Measurements from ENCODE around the gene SLC6A19.

SLC6A19 gene

DNA sequence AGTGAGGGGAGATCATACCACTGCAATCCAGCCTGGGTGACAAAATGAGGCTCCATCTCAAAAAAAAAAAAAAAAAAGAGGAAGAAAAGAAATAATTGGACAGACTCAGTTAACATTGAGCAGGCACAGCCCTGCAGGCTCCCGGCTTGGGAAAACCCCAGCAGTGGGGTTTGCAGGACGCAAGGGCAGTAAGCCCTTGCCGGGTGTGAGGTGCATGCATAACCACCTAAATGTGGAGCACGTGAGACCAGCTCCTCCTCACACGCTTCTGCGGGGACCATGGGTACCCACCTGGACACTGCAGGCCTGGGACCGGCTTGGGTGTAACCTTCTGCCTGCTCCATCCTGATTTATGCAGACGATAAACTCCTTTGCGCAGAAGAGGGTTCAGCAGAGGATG lies 19.0 kb downstream of the SLC6A19 start:
- H3K23ac ChIP-seq (ENCODE audit: low read length): no peak overlapping the region
- H4K8ac ChIP-seq (ENCODE audit: low read depth, low read length): no peak overlapping the region
- H3K4me2 ChIP-seq (ENCODE audit: low read length): no peak overlapping the region
- no peaks in the 10 kb centered on the region for H3K36me3 ChIP-seq (ENCODE audit: control insufficient read depth, insufficient read depth, low read length)
- H3K18ac ChIP-seq (ENCODE audit: low read length): no peak overlapping the region
- H3K56ac ChIP-seq (ENCODE audit: low read length): no peak overlapping the region
- H2BK120ac ChIP-seq (ENCODE audit: low read depth, low read length): no peak overlapping the region
- no peaks in the 10 kb centered on the region for H3K4me1 ChIP-seq (ENCODE audit: control insufficient read depth, low read depth, low read length)
- H2BK5ac ChIP-seq (ENCODE audit: low read length): no peak overlapping the region
- no peak overlapping the region for H3K27ac ChIP-seq (ENCODE audit: low read depth, low read length)
- DNase-seq: no peak
- no peak overlapping the region for H4K5ac ChIP-seq (ENCODE audit: low read length)
- no peaks in the 10 kb centered on the region for H3K79me1 ChIP-seq (ENCODE audit: low read length)
- H3K79me2 ChIP-seq (ENCODE audit: control insufficient read depth, insufficient read depth, low read length): no peaks in the 10 kb centered on the region
- no peak overlapping the region for H2AK5ac ChIP-seq (ENCODE audit: low read length)
- no peak overlapping the region for H3K9ac ChIP-seq (ENCODE audit: low read length)
- H3K27me3 ChIP-seq (ENCODE audit: insufficient read depth, low read length, poor library complexity): no peaks in the 10 kb centered on the region
- H3K4me3 ChIP-seq (ENCODE audit: low read length): no peak overlapping the region
- no peak overlapping the region for H2BK15ac ChIP-seq (replicated peaks; ENCODE audit: low read depth)
- H3K4ac ChIP-seq (ENCODE audit: low read depth, low read length): no peak overlapping the region
- no CpG with 5 or more reads among the region's 9 CpGs for WGBS (ENCODE audit: extremely low coverage, insufficient coverage, low lambda C conversion rate)

DNA sequence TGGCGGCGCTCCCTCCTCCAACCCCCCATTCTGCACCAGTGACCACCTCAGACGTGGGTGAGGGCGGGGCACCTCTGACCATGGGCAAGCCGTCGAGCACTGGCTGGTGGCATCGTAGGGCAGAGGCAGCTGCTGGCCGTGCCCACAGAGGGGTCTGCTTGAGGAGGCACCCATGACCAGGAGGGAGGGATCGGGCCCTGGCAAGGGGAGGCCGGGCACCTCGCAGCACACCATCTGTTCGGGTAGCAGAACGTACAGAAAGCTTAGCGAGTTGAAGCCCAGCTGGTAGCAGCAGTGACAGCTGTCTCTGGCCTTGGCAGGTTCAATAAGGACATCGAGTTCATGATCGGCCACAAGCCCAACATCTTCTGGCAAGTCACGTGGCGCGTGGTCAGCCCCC lies 19.4 kb downstream of the SLC6A19 start:
- Histone ChIP-seq H4K8ac (ENCODE audit: low read depth, low read length) (no peak overlapping the region), H3K23ac (ENCODE audit: low read length) (no peak overlapping the region), H3K4me3 (ENCODE audit: low read length) (no peak overlapping the region), H4K5ac (ENCODE audit: low read length) (no peak overlapping the region), H3K27ac (ENCODE audit: low read depth, low read length) (no peak overlapping the region), H3K27me3 (ENCODE audit: insufficient read depth, low read length, poor library complexity) (no peaks in the 10 kb centered on the region), H2BK15ac (replicated peaks; ENCODE audit: low read depth) (no peak overlapping the region), H3K4me1 (ENCODE audit: control insufficient read depth, low read depth, low read length) (no peaks in the 10 kb centered on the region), H3K18ac (ENCODE audit: low read length) (no peak overlapping the region), H3K4me2 (ENCODE audit: low read length) (no peak overlapping the region), H3K79me2 (ENCODE audit: control insufficient read depth, insufficient read depth, low read length) (no peaks in the 10 kb centered on the region), H2BK120ac (ENCODE audit: low read depth, low read length) (no peak overlapping the region), H2BK5ac (ENCODE audit: low read length) (no peak overlapping the region), H3K9ac (ENCODE audit: low read length) (no peak overlapping the region), H3K4ac (ENCODE audit: low read depth, low read length) (no peak overlapping the region), H3K56ac (ENCODE audit: low read length) (no peak overlapping the region), H3K36me3 (ENCODE audit: control insufficient read depth, insufficient read depth, low read length) (no peaks in the 10 kb centered on the region), H3K79me1 (ENCODE audit: low read length) (no peaks in the 10 kb centered on the region), H2AK5ac (ENCODE audit: low read length) (no peak overlapping the region)
- WGBS (ENCODE audit: extremely low coverage, insufficient coverage, low lambda C conversion rate): no CpG with 5 or more reads among the region's 19 CpGs
- DNase-seq: no peak

DNA sequence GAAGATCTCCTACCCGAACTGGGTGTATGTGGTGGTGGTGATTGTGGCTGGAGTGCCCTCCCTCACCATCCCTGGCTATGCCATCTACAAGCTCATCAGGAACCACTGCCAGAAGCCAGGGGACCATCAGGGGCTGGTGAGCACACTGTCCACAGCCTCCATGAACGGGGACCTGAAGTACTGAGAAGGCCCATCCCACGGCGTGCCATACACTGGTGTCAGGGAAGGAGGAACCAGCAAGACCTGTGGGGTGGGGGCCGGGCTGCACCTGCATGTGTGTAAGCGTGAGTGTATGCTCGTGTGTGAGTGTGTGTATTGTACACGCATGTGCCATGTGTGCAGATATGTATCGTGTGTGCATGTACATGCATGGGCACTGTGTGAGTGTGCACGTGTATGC lies 20.3 kb downstream of the SLC6A19 start:
- H3K56ac ChIP-seq (ENCODE audit: low read length): no peak overlapping the region
- no peaks in the 10 kb centered on the region for H3K79me1 ChIP-seq (ENCODE audit: low read length)
- no peaks in the 10 kb centered on the region for H3K27me3 ChIP-seq (ENCODE audit: insufficient read depth, low read length, poor library complexity)
- H2BK5ac ChIP-seq (ENCODE audit: low read length): no peak overlapping the region
- no peak overlapping the region for H3K4me2 ChIP-seq (ENCODE audit: low read length)
- H3K27ac ChIP-seq (ENCODE audit: low read depth, low read length): no peak overlapping the region
- no peak overlapping the region for H3K23ac ChIP-seq (ENCODE audit: low read length)
- no peaks in the 10 kb centered on the region for H3K36me3 ChIP-seq (ENCODE audit: control insufficient read depth, insufficient read depth, low read length)
- no peak overlapping the region for H2BK15ac ChIP-seq (replicated peaks; ENCODE audit: low read depth)
- no peaks in the 10 kb centered on the region for H3K79me2 ChIP-seq (ENCODE audit: control insufficient read depth, insufficient read depth, low read length)
- H2BK120ac ChIP-seq (ENCODE audit: low read depth, low read length): no peak overlapping the region
- no peak overlapping the region for H3K4ac ChIP-seq (ENCODE audit: low read depth, low read length)
- WGBS (ENCODE audit: extremely low coverage, insufficient coverage, low lambda C conversion rate): no CpG with 5 or more reads among the region's 10 CpGs
- no peaks in the 10 kb centered on the region for H3K4me1 ChIP-seq (ENCODE audit: control insufficient read depth, low read depth, low read length)
- no peak for DNase-seq
- H4K5ac ChIP-seq (ENCODE audit: low read length): no peak overlapping the region
- H3K9ac ChIP-seq (ENCODE audit: low read length): no peak overlapping the region
- no peak overlapping the region for H3K4me3 ChIP-seq (ENCODE audit: low read length)
- no peak overlapping the region for H2AK5ac ChIP-seq (ENCODE audit: low read length)
- no peak overlapping the region for H4K8ac ChIP-seq (ENCODE audit: low read depth, low read length)
- H3K18ac ChIP-seq (ENCODE audit: low read length): no peak overlapping the region

DNA sequence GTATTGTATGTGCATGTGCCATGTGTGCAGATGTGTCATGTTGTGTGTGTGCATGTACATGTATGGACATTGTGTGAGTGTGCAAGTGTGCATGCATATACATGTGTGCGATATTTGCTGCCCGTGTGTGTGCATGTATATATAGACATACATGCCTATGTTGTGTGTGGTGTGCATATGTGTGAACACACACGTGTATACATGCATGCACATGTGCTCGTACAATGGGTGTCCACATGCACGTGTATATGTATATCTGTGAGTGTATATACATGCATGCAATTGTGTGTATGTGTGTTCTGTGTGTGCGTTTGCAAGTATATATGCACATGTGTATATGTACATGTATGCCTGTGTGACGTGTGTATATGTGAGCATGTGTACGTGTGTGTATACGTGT lies 20.8 kb downstream of the SLC6A19 start:
- no peak overlapping the region for H4K8ac ChIP-seq (ENCODE audit: low read depth, low read length)
- no peak overlapping the region for H4K5ac ChIP-seq (ENCODE audit: low read length)
- H3K4ac ChIP-seq (ENCODE audit: low read depth, low read length): no peak overlapping the region
- H3K56ac ChIP-seq (ENCODE audit: low read length): no peak overlapping the region
- H3K18ac ChIP-seq (ENCODE audit: low read length): no peak overlapping the region
- H3K79me1 ChIP-seq (ENCODE audit: low read length): no peaks in the 10 kb centered on the region
- H3K4me1 ChIP-seq (ENCODE audit: control insufficient read depth, low read depth, low read length): no peaks in the 10 kb centered on the region
- H2BK120ac ChIP-seq (ENCODE audit: low read depth, low read length): no peak overlapping the region
- H3K27ac ChIP-seq (ENCODE audit: low read depth, low read length): no peak overlapping the region
- no peaks in the 10 kb centered on the region for H3K27me3 ChIP-seq (ENCODE audit: insufficient read depth, low read length, poor library complexity)
- no peak for DNase-seq
- H3K4me3 ChIP-seq (ENCODE audit: low read length): no peak overlapping the region
- no peak overlapping the region for H3K4me2 ChIP-seq (ENCODE audit: low read length)
- H3K9ac ChIP-seq (ENCODE audit: low read length): no peak overlapping the region
- H3K23ac ChIP-seq (ENCODE audit: low read length): no peak overlapping the region
- H2AK5ac ChIP-seq (ENCODE audit: low read length): no peak overlapping the region
- no peak overlapping the region for H2BK15ac ChIP-seq (replicated peaks; ENCODE audit: low read depth)
- H3K79me2 ChIP-seq (ENCODE audit: control insufficient read depth, insufficient read depth, low read length): no peaks in the 10 kb centered on the region
- no CpG with 5 or more reads among the region's 9 CpGs for WGBS (ENCODE audit: extremely low coverage, insufficient coverage, low lambda C conversion rate)
- H2BK5ac ChIP-seq (ENCODE audit: low read length): no peak overlapping the region
- H3K36me3 ChIP-seq (ENCODE audit: control insufficient read depth, insufficient read depth, low read length): no peaks in the 10 kb centered on the region

DNA sequence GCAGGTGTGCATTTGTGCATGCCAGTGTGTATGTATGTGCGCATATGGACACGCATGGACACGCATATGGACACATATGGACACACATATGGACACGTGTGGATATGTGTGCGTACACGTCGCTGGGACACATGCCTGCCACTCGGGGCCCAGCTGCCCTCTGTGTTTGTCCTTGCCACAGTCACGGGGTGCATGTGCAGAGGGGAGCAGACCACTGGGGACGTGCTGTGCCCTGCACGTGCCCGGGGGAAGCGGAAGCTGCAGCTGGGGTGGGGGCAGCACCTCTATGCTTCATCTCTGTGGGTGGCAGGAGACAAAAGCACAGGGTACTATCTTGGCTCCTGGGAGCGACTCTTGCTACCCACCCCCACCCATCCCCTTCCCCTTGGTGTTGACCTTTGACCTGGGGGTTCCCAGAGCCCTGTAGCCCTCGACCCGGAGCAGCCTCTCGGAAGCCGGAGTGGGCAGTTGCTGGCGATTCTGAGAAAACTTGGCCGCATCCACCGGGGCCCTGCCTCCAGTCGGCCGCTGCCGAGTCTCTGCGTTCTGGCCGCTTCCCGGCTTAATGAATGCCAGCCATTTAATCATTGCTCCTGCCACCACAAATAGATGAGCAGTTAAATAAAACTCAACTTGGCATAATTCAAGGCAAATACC lies 21.4 kb downstream of the SLC6A19 start:
- Histone ChIP-seq H3K36me3 (ENCODE audit: control insufficient read depth, insufficient read depth, low read length) (no peaks in the 10 kb centered on the region), H3K79me1 (ENCODE audit: low read length) (no peaks in the 10 kb centered on the region), H3K27me3 (ENCODE audit: insufficient read depth, low read length, poor library complexity) (no peaks in the 10 kb centered on the region), H3K4me3 (ENCODE audit: low read length) (no peak overlapping the region), H4K5ac (ENCODE audit: low read length) (no peak overlapping the region), H3K4ac (ENCODE audit: low read depth, low read length) (no peak overlapping the region), H2AK5ac (ENCODE audit: low read length) (no peak overlapping the region), H2BK15ac (replicated peaks; ENCODE audit: low read depth) (no peak overlapping the region), H3K56ac (ENCODE audit: low read length) (no peak overlapping the region), H2BK120ac (ENCODE audit: low read depth, low read length) (no peak overlapping the region), H3K23ac (ENCODE audit: low read length) (no peak overlapping the region), H3K18ac (ENCODE audit: low read length) (no peak overlapping the region), H3K4me2 (ENCODE audit: low read length) (no peak overlapping the region), H2BK5ac (ENCODE audit: low read length) (no peak overlapping the region), H3K9ac (ENCODE audit: low read length) (no peak overlapping the region), H3K4me1 (ENCODE audit: control insufficient read depth, low read depth, low read length) (no peaks in the 10 kb centered on the region), H4K8ac (ENCODE audit: low read depth, low read length) (no peak overlapping the region), H3K27ac (ENCODE audit: low read depth, low read length) (no peak overlapping the region), H3K79me2 (ENCODE audit: control insufficient read depth, insufficient read depth, low read length) (no peaks in the 10 kb centered on the region)
- DNase-seq: no peak
- WGBS (ENCODE audit: extremely low coverage, insufficient coverage, low lambda C conversion rate): no CpG with 5 or more reads among the region's 27 CpGs

DNA sequence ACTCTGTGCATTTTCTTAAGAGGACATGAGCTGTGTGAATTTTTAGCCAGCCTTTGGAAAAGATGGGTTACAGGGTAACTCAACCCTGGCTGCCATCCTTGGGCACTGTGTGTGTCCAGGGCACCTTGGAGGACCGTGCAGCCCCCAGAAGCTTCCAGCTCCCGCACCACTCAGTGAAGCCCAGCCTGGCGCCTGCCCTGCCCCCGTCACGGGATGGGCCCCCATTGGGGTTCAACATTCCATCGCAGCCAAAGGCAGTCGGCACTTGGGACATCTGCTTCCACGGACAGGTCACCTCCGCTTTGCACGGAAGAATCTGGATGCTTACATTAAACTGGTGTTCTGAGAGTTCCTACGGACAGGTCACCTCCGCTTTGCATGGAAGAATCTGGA lies 21.9 kb downstream of the SLC6A19 start:
- Histone ChIP-seq H4K5ac (ENCODE audit: low read length) (no peak overlapping the region), H4K8ac (ENCODE audit: low read depth, low read length) (no peak overlapping the region), H3K9ac (ENCODE audit: low read length) (no peak overlapping the region), H2AK5ac (ENCODE audit: low read length) (no peak overlapping the region), H3K4me1 (ENCODE audit: control insufficient read depth, low read depth, low read length) (no peaks in the 10 kb centered on the region), H2BK15ac (replicated peaks; ENCODE audit: low read depth) (no peak overlapping the region), H3K4me2 (ENCODE audit: low read length) (no peak overlapping the region), H3K56ac (ENCODE audit: low read length) (no peak overlapping the region), H3K18ac (ENCODE audit: low read length) (no peak overlapping the region), H3K4ac (ENCODE audit: low read depth, low read length) (no peak overlapping the region), H3K4me3 (ENCODE audit: low read length) (no peak overlapping the region), H3K36me3 (ENCODE audit: control insufficient read depth, insufficient read depth, low read length) (no peaks in the 10 kb centered on the region), H3K79me2 (ENCODE audit: control insufficient read depth, insufficient read depth, low read length) (no peaks in the 10 kb centered on the region), H3K79me1 (ENCODE audit: low read length) (no peaks in the 10 kb centered on the region), H3K23ac (ENCODE audit: low read length) (no peak overlapping the region), H2BK120ac (ENCODE audit: low read depth, low read length) (no peak overlapping the region), H2BK5ac (ENCODE audit: low read length) (no peak overlapping the region), H3K27ac (ENCODE audit: low read depth, low read length) (no peak overlapping the region), H3K27me3 (ENCODE audit: insufficient read depth, low read length, poor library complexity) (no peaks in the 10 kb centered on the region)
- no CpG with 5 or more reads among the region's 12 CpGs for WGBS (ENCODE audit: extremely low coverage, insufficient coverage, low lambda C conversion rate)
- no peak for DNase-seq

Data from mesendoderm (in vitro differentiated cells).